HG02943 (cell line): ENCODE measurements around the gene CNTN2.

Source experiments
- ATAC-seq: cut with Tn5 transposase; IDR thresholded peaks from one replicate; pipeline ENCODE4 v1.9.1; 2021; ENCODE audit warnings: mild to moderate bottlenecking, low read depth, moderate library complexity; ENCODE audit not compliant: unreplicated experiment

The CNTN2 gene

GRCh38 chr1:205053296-205053695 is 10.3 kb downstream of the CNTN2 start:
- no peak for ATAC-seq

DNA sequence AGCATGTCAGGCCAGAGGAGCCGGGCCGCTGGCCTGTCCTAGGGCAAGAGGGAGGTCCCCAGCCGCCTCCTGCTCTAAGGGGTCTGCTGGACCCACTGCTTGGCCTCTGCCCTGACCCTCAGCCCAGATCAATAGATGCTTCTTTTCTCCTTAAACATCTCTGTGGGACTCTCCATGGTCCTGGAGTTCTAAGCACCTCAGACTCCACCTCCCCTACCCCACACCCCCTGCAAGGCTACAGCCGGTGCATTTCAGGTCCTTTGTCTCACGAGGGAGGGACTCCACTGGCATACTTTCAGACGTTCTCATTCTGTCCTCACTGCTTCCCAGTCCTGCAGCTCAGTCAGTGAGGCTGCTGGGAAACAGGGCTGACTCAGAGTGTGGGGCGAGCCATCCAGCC is 11.0 kb downstream of the CNTN2 start:
- ATAC-seq: no peak

- no peak for ATAC-seq
These were observed 13.2 kb downstream of the CNTN2 start for GRCh38 chr1:205056188-205056611.

DNA sequence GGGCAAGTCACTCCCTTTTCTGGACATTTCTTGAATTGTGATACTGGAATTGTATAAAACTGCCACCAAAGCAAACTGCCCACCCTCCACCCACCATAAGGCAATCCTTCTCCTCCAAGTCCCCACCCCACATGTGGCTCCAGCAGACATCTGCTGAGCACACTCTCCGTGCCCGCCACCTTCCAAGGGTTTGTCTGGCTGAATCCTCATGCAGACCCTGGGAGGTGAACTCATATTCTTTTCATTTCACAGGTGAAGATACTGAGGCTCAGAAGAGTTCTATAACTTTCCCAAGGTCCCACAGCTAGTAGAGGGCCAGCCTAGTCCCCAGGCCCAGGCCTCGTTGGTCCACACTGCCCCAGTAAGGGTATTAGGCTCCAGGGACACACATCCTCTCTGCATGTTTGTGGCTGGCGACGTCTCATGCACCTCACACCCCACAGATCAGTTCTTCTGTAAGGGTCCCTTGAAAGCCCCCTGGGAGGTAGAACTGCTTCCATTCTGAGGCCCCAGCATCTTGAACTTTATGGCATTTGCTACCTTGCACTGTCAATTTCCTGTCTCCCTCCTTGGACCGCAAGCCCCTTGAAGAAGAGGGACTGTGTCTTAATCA is 14.1 kb downstream of the CNTN2 start:
- no peak for ATAC-seq

DNA sequence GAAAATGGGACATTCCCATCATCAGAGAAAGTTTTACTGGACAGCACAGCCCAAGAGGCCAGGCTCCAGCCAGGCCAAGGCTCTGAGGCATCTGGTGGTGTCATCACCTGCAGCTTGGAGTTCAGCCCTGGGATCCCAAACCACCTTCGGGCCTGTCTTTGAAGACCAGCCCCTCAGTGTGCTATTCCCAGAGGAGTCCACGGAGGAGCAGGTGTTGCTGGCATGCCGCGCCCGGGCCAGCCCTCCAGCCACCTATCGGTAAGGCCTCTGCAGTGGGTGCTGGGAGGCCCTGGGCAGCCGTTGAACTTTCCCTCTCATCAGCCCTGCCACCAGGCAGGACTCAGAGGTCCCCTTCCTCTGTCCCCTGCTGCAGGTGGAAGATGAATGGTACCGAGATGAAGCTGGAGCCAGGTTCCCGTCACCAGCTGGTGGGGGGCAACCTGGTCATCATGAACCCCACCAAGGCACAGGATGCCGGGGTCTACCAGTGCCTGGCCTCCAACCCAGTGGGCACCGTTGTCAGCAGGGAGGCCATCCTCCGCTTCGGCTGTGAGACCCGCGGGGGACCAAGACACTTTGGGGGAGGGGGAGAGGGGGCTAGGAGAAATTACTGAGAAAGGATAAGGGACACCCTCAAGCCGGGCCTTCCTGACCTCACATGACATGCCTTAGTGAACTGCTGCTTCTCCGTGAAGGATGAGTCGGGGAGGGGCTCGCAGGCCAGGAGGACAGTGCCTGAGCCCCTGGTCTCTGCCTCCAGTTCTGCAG is 15.0 kb downstream of the CNTN2 start:
- no peak for ATAC-seq

DNA sequence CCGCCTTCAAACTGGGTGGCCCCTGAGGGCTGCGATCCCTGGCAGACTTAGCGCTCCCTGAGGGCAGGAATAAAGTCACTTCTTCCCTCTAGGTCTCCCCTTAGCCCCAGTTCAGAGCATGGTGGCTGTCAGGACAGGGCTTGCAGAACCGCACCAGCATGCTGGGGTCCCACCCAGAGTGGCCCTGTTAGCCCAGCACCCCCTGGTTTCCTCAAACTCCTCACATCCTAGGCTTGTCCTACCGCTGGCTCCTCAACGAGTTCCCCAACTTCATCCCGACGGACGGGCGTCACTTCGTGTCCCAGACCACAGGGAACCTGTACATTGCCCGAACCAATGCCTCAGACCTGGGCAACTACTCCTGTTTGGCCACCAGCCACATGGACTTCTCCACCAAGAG is 15.8 kb downstream of the CNTN2 start:
- no peak for ATAC-seq

DNA sequence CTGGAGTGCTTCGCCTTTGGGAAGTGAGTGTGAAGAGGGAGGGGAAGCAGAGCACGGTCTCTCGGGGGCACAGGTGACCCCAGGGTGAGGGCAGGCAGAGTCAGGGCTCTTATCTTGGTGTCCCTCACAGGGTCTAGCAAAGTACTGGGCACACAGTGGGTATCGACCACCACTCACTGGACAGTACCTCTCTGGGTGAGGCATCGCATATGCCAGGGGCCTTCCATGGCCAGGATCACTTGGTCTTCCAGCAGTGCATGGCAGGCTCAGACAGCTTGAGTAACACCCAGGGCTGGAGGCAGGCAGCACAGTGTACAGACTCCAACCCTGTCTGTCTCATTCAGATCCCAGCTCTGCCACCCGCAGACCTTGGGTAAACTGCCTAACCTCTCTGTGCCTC is 16.6 kb downstream of the CNTN2 start:
- no peak for ATAC-seq

DNA sequence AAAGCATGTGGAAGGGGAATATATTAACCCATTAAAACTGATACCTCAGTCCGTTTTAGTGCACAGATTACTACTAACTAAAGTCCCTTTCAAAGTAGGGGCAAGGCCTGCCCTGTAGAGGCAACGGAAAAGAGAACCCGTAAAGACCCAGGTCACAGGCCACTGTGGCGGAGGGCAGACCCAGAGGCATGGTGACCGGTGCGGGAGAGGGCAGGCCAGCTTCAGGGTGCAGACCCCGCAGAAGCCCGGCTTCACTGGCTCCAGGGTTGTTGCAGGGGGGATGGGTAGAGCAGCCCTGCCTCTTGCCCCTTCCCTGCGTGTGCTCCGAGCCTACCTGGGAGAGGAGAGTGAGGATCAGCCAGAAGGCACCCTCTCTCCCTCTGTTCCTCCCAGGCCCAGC is 17.7 kb downstream of the CNTN2 start:
- ATAC-seq: no peak

- no peak for ATAC-seq
These were observed 18.2 kb downstream of the CNTN2 start for GRCh38 chr1:205061227-205061626.

- no peak for ATAC-seq
These were observed 18.7 kb downstream of the CNTN2 start for GRCh38 chr1:205061665-205062069.

GRCh38 chr1:205062319-205062718 is 19.3 kb downstream of the CNTN2 start:
- ATAC-seq: no peak

GRCh38 chr1:205062895-205063294 is 19.9 kb downstream of the CNTN2 start:
- no peak for ATAC-seq

- ATAC-seq: no peak
These were observed 21.3 kb downstream of the CNTN2 start for GRCh38 chr1:205064301-205064700.

DNA sequence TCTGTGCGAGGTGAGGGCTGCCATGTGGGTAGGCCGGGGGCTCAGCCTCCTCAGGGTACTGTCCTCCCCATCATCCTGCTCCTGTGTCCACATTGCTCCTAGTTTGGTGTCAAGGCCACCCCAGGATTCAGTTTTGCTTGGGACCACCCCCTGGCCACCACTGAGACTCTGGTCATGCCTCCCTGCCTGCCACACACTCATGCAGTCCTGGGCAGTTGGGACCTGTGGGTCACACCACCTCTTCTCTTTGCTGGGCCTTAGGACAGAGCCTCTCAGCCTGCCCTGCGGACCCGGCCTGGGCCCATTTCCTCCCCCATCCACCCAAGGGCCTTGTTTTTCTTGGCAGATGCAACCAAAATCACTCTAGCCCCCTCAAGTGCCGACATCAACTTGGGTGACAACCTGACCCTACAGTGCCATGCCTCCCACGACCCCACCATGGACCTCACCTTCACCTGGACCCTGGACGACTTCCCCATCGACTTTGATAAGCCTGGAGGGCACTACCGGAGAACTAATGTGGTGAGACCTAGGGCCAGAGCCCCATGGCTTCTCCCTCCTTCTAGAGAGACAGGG is 21.8 kb downstream of the CNTN2 start:
- no peak for ATAC-seq

GRCh38 chr1:205065666-205066065 is 22.7 kb downstream of the CNTN2 start:
- no peak for ATAC-seq

GRCh38 chr1:205066141-205066818 is 23.3 kb downstream of the CNTN2 start:
- no peak for ATAC-seq

GRCh38 chr1:205067031-205067430 is 24.0 kb downstream of the CNTN2 start:
- no peak for ATAC-seq

DNA sequence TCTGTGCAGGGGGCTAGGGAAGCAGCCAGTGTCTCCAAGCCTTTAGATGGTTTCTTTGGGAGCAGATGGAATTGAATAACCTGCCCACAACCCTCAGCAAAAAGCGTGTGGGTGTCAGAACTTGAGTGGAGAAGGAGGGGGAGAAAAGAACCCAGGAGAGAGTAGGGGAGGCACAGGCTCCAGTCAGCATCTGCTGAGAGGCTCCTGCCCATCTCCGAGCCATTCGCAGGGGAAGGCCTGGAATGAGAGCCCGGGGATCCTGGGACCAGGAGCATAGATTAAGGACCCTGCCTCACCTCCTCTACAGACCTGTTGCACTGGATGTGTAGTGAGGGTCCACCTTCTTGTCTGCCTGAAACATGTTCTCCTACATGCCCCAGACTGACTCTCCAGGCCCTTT is 25.0 kb downstream of the CNTN2 start:
- no peak for ATAC-seq

DNA sequence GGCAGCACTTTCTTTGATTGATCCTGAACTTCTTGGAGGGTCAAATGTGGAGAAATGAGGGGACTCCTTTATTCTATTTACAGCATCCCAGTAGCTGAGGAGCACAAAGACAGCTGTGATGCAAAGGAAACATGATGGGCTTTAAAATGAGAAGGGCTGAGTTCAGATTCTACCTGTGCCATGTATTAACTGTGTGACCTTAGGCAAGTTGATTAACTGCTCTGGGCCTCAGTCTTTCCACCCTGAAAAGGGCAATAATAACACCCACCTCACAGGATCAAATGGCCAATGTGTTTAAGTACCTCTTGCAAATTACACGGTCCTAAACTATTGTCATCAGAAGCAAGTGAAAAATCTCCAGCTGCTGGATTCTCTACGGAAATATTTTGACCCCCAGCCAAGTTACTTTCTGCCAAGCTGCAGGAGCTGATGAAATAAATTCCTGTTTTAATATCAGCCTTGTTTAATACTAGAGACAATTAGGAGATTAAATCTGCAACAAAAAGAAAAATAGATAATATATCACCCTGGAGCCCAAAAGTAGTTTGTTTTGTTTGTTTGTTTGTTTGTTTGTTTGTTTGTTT is 25.5 kb downstream of the CNTN2 start:
- ATAC-seq: no peak

DNA sequence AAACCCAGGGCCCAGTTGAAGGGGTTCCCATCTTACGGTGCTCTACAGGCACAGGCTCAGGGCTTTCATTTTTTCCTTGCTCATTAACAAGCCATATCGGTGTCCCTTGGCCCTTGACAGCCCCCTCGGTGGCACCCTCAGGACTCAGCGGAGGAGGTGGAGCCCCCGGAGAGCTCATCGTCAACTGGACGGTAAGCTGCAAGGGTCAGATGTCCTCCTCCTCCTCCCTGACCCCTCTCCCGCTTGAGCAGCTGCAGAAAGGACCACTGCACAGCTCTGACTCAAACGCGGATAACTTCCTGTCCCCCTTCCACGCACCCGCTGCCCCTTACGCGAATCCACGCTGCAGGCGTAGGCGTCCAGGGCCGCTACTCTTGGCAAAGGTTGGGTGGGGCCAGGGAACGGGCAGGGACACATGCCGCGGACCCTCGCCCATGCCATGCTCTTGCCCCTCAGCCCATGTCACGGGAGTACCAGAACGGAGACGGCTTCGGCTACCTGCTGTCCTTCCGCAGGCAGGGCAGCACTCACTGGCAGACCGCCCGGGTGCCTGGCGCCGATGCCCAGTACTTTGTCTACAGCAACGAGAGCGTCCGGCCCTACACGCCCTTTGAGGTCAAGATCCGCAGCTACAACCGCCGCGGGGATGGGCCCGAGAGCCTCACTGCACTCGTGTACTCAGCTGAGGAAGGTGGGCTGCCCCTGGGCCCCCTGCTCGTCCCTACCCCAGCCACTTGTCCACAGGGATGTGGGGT is 26.5 kb downstream of the CNTN2 start:
- ATAC-seq: no peak
